ENCODE measurements around the gene SYCE1L.
A peak's percentile ranks its signal among the peaks of the same experiment; 100 is the strongest.

Gene SYCE1L

DNA sequence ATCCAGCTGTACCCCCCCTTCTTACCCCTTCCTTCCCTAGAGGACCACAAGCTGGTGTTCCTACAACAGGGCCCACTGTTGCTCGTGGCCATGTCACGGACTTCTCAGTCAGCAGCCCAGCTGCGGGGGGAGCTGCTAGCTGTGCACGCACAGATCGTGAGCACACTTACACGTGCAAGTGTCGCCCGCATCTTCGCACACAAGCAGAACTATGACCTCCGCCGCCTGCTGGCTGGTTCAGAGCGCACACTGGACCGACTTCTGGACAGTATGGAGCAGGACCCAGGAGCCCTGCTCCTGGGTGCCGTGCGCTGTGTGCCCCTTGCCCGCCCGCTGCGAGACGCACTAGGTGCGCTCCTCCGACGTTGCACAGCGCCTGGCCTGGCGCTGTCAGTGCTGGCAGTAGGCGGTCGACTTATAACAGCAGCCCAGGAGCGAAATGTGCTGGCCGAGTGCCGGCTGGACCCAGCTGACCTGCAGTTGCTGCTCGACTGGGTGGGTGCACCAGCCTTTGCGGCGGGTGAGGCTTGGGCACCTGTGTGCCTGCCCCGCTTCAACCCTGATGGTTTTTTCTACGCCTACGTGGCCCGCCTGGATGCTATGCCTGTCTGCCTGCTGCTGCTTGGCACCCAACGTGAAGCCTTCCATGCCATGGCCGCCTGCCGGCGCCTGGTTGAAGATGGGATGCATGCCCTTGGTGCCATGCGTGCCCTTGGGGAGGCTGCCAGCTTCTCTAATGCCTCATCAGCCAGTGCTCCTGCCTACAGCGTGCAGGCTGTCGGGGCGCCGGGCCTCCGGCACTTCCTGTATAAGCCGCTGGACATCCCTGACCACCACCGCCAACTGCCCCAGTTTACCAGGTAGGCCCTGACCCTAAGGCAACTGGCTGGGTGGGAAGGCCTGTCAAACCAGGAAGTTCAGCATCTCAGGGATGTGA is 4.6 kb upstream of the SYCE1L start:
- Histone ChIP-seq H3K27me3 (ENCODE audit: insufficient read depth, low read depth, severe bottlenecking) (no peaks in the 10 kb centered on the region), H3K27ac (no peak overlapping the region), H3K36me3 (peaks cover 45% of the 10 kb centered on the region), H3K4me3 (ENCODE audit: low read depth, low read length) (no peak overlapping the region), H3K9me3 (ENCODE audit: severe bottlenecking) (no peaks in the 10 kb centered on the region)
- no peak for DNase-seq
- no peak for TF ChIP-seq CTCF (IDR thresholded peaks at IDR 0.05; ENCODE audit: low read depth, low read length)

GRCh38 chr16:77195411-77195810 is 3.8 kb upstream of the SYCE1L start:
- H3K36me3 ChIP-seq, result peaks cover 45% of the 10 kb centered on the region
- no peak for TF ChIP-seq CTCF (IDR thresholded peaks at IDR 0.05; ENCODE audit: low read depth, low read length)
- no peaks in the 10 kb centered on the region for H3K9me3 ChIP-seq (ENCODE audit: severe bottlenecking)

DNA sequence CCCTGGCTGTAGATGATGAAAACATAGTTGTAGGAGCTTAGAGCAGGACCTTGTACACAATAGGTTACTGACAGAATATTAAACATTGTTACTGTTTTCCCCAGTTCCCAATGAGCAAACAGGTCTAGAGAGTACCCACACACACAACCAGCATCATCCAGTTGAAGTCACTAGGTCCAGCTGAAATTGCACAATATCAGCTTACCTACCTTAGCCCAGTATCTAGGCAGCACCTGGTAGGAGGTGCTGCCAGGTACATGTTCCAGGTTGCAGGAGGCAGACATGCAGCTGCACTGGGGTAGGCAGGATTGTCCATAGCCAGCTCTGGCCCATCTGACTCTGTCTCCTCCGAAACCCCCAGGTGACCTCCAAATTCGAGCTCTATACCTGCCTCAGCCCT is 1.5 kb upstream of the SYCE1L start:
- no peak for TF ChIP-seq CTCF (IDR thresholded peaks at IDR 0.05; ENCODE audit: low read depth, low read length)
- DNase-seq, result no peak
- H3K4me3 ChIP-seq (ENCODE audit: low read depth, low read length), result no peak overlapping the region
- H3K9me3 ChIP-seq (ENCODE audit: severe bottlenecking), result no peaks in the 10 kb centered on the region
- no peak overlapping the region for H3K27ac ChIP-seq
- H3K36me3 ChIP-seq, result peaks cover 42% of the 10 kb centered on the region
- no peaks in the 10 kb centered on the region for H3K27me3 ChIP-seq (ENCODE audit: insufficient read depth, low read depth, severe bottlenecking)

More at GRCh38 chr16:77195411-77195810, 3.8 kb upstream of the SYCE1L start:
- no peak for DNase-seq
- Histone ChIP-seq H3K27ac (no peak overlapping the region), H3K27me3 (ENCODE audit: insufficient read depth, low read depth, severe bottlenecking) (no peaks in the 10 kb centered on the region), H3K4me3 (ENCODE audit: low read depth, low read length) (no peak overlapping the region)

DNA sequence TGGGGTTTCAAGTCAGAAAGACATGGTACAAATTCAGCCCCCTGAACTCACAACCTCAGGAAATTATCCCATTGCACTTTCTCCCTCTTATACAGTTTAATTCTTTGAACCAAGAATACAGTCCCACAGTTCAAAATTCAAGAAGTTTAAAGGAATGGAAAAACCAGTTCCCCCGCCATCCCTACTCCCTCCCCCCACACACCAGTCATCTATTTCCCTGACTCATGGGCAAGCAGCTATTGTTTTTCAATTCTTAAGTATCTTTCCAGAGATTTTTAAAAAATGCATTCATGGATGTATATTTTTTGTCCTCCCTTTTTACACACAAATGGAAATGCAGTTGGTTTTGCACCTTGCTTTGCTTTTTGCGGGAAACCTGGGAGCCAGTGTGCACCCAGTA is 7.3 kb downstream of the SYCE1L start:
- Histone ChIP-seq H3K27me3 (ENCODE audit: insufficient read depth, low read depth, severe bottlenecking) (no peaks in the 10 kb centered on the region), H3K4me3 (ENCODE audit: low read depth, low read length) (no peak overlapping the region), H3K27ac (no peak overlapping the region), H3K9me3 (ENCODE audit: severe bottlenecking) (no peaks in the 10 kb centered on the region), H3K36me3 (no peaks in the 10 kb centered on the region; the same call in 1 of the 2 replicates)
- no peak for DNase-seq
- TF ChIP-seq CTCF (IDR thresholded peaks at IDR 0.05; ENCODE audit: low read depth, low read length), result no peak

DNA sequence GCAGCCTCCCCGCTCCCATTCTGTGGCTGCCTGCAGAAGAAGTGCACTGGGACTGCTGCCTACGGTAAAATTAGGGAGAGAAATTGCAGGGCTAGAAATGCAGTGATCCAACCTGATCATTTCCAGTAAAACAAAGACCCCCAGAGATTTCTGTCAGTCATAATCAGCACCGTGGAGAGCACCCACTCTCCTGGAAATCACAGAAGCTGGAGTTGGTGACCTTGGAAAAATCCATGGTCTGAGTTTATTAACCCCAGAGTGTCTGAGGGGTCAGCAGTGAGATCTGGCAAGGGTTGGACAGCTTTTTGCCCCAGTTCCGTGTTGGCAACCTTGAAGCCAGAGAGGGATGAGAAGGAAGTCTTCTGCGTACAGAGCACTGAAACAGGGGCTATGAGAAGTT is 7.8 kb downstream of the SYCE1L start:
- Histone ChIP-seq H3K27me3 (ENCODE audit: insufficient read depth, low read depth, severe bottlenecking) (no peaks in the 10 kb centered on the region), H3K27ac (peak overlapping the region; percentile 78; the same call in 1 of the 2 replicates), H3K9me3 (ENCODE audit: severe bottlenecking) (no peaks in the 10 kb centered on the region), H3K36me3 (no peaks in the 10 kb centered on the region; the same call in 1 of the 2 replicates), H3K4me3 (ENCODE audit: low read depth, low read length) (no peak overlapping the region)
- no peak for TF ChIP-seq CTCF (IDR thresholded peaks at IDR 0.05; ENCODE audit: low read depth, low read length)
- no peak for DNase-seq

Data from WERI-Rb-1 (cell line).